HepG2 (cell line): Measurements from ENCODE around the gene RIPOR3.

Experiments
- ATF5 ChIP-seq: sonication (generic); formaldehyde crosslinking; IDR thresholded peaks from 2 replicates; pipeline ENCODE4 v1.4.0; 2020; ENCODE audit warnings: mild to moderate bottlenecking, low read depth, missing genetic modification reagents
- CBFB ChIP-seq: sonication (generic); formaldehyde crosslinking; IDR thresholded peaks from 2 replicates; pipeline ENCODE4 v1.4.0; 2020; ENCODE audit warnings: missing genetic modification reagents
- CTCF ChIP-seq: sonication (generic); formaldehyde crosslinking; IDR thresholded peaks from 2 replicates; pipeline ENCODE4 v1.5.0; 2020; ENCODE audit warnings: mild to moderate bottlenecking, missing genetic modification reagents, moderate library complexity
- MNT ChIP-seq: fragments of 450-650 bp; IDR thresholded peaks from 2 replicates; pipeline ENCODE4 v1.6.1; 2016
- POLR2A ChIP-seq, 2 experiments: IDR thresholded peaks; 2 replicates each; pipeline ENCODE4 v1.6.1; 2011; ENCODE audit warnings: low read depth in 2 of 2, low read length in 2 of 2, mild to moderate bottlenecking in 1 of 2, moderate library complexity in 1 of 2; ENCODE audit not compliant: insufficient read depth in 1 of 2
- RAD21 ChIP-seq: fragments of 450-650 bp; formaldehyde crosslinking; IDR thresholded peaks from 2 replicates; pipeline ENCODE4 v1.5.0; 2020; ENCODE audit warnings: mild to moderate bottlenecking
- SP2 ChIP-seq: sonication (generic); formaldehyde crosslinking; IDR thresholded peaks from 2 replicates; pipeline ENCODE4 v1.5.1; 2020; ENCODE audit warnings: mild to moderate bottlenecking, missing genetic modification reagents
- ZBTB7A ChIP-seq: sonication (generic); formaldehyde crosslinking; IDR thresholded peaks from 2 replicates; pipeline ENCODE4 v1.8.0; 2022; ENCODE audit warnings: mild to moderate bottlenecking, missing genetic modification reagents

- no peak for TF ChIP-seq CTCF (CRISPR knock-in tag)
- no peak for TF ChIP-seq POLR2A (IDR thresholded peaks at IDR 0.05; ENCODE audit: insufficient read depth in 1 of 2, low read depth in 2 of 2, low read length in 2 of 2)
- TF ChIP-seq ZBTB7A (CRISPR knock-in tag) = no peak
- TF ChIP-seq MNT = no peak
- no peak for TF ChIP-seq ATF5 (CRISPR knock-in tag)
- no peak for TF ChIP-seq SP2 (CRISPR knock-in tag)
- no peak for TF ChIP-seq RAD21
- no peak for TF ChIP-seq CBFB (CRISPR knock-in tag)
These were observed 28.7 kb upstream of the RIPOR3 start for GRCh38 chr20:50720026-50720425.
